HG03097 (cell line): ENCODE data around the gene NUDT16L1.
"Not testable (repeated sequence)": the region's sequence is repeated elsewhere in the genome, so short reads cannot be mapped to it uniquely, and the experiment has no call there.

Source experiments
- ATAC-seq: cut with Tn5 transposase; IDR thresholded peaks from one replicate; pipeline ENCODE4 v1.9.1; 2021; ENCODE audit not compliant: unreplicated experiment, low FRiP score

The NUDT16L1 gene

DNA sequence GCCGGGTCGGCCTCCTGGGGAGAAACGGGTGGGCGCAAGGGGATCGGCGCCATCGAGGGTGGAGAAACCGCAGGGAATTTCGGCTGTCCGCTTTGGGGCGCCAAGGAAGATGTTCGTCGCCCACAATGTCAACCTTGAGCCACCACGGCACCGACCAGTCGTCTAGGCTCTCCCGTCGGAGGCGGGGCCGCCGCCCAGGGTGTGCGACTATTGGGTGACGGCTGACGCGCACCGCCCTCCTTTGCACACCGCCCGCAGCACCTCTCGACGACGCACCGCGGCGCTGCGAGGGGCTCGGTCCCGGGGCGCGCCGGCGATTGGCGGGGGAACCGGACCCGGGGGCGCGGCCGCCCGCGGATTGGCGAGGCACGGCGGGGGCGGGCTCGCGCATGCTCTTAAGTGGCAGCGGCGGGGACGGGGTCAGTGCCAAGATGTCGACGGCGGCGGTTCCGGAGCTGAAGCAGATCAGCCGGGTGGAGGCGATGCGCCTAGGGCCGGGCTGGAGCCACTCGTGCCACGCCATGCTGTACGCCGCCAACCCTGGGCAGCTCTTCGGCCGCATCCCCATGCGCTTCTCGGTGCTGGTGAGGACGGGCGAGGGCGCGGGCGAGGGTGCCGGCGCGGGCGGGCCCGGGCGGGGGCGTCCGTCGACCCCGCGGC is at the start of gene NUDT16L1:
TSS of gene NUDT16L1 (plus strand) at position 267 of the 660 bp plus-strand sequence. CDS start at position 432, 165 bp downstream.
- peak; percentile 86 for ATAC-seq

DNA sequence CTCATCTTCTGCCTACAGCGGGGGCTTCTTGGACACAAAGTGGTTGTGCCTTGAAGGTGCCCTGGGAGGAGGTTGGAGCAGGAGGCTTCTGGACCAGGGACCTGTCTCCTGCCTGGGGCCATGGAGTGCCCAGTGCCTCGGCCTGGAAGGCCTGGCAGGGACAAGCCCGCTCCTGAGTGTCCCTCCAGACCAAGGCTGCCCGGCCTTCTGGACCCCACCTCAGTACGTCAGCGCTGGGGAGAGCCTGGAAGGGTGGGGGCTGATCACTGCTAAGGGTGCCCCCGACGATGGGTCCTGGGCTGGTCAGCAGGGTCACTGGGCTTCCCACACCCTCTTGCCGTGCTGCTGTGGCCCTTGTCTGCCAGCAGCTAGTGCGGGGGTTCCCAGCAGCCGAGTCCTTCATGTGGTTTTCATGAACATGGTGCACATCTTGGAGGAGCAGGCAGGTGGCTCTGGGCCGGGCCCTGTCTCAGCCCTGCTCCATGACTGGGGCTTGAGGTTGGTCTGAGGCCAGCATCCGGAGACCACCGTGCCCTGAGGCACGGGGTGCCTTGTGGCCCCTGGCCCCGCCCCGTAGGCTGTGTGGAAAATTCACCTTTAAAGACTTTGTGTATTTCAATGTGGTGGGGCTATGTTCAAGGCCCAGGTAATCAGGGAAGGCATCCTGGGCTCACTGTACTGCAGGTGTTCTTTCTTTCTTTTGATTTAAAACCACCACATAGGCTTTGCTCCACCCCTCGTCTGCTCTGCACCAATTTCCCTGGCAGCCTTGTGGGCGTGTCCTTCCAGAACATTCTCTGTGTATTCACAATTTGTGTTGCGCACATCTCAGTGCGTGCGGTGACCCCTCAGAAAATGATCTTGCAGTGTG is 46.4 kb upstream of the NUDT16L1 start:
- ATAC-seq = no peak

DNA sequence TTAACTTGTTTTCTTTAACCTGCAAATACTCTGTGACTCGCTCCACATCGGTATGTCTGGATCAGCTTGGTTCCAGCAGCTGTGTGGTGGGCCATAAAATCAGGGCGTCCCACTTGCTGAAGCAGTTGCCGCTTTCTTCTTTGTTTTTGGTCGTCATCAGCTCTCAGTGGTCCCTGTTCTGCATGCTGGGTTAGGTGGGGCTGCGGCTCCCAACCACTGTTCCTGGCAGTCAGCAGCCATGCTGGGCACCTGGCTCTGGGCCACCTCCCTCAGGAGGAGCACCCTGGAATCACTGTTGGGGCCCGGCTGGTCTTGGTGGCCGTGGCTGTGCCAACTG is 45.8 kb upstream of the NUDT16L1 start:
- no peak for ATAC-seq

DNA sequence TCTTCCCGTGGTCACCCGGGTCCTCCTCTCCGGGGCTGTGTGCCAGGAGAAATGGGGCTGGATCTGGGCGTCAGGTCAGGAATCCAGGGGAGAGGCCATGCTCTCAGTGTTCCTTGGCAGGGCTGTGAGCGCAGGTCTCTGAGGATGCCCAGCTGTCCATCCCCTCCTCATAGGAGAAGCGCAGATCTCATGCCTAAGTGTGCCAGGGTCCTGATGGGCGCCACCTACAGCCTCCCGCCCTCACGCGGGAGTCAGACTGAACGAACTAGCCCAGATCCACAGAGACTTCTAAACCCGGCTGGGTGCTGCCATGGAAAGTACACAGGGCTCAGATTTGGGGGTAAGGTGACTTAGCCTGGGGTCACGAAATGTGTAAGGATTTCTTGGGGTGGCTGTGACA is 44.4 kb upstream of the NUDT16L1 start:
- no peak for ATAC-seq

DNA sequence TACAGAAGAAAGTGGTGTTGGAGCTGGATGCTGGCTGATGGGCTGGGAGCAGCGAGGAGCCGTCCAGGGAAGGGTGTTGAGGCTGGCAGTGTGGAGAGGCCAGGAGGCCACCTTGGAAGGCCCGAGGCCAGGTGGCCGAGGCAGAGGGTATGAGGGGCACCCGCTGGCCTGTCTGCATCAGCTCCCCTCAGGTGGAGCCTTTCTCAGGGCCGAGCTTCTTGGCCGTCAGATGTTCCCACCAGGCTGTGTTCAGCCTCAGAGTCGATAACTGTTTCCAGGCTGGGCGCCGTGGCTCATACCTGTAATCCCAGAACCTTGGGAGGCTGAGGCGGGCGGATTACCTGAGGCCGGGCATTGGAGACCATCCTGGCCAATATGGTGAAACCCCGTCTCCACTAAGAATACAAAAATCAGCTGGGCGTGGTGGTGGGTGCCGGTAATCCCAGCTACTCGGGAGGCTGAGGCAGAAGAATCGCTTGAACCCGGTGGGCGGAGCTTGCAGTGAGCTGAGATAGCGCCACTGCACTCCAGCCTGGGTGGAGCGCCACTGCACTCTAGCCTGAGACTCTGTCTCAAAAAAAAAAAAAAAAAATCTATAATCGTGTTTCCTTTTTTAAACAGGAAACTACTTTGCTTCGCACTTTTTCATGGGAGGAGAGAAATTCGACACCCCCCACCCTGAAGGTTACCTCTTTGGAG is 43.5 kb upstream of the NUDT16L1 start:
- no peak for ATAC-seq

DNA sequence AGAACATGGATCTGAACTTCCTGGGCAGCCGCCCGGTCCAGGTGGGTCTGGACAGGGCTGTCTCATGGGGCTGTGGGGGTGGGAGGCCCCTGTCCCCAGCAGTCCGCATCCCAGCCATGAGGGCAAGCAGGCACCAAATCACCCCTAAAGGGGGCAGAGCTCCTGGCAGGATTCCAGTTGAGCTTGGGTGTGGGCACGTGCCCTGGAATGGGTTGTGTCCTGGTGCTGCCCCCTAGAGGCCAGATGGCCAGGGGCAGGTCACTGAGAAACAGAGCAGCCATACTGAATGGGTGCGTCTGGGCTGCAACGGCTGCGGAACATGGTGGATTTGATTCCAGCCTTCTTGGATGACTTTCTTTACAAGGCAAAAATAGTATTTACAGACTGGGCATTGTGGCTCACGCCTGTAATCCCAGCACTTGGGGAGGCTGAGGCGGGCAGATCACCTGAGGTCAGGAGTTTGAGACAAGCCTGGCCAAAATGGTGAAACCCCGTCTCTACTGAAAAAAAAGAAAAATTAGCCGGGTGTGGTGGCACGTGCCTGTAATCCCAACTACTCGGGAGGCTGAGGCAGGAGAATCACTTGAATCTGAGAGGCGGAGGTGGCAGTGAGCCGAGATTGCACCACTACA is 42.8 kb upstream of the NUDT16L1 start:
- not testable (repeated sequence) for ATAC-seq

DNA sequence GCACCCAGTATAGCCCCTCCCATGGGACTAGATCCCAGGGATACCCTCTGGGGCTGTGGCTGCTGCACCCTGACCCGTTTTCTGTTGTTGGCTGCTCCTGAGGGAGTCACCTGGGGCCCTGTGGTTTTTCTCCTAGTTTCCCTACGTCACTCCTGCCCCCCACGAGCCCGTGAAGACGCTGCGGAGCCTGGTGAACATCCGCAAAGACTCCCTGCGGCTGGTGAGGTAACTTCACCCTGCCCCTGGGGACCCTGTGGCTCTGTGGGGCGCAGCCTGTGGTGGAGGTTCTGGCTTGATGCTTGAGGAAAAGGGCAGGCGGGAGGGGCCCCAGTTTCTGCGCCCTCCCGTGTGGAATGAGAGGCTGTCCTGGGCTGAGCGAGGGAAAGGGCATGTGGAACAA is 41.5 kb upstream of the NUDT16L1 start:
- no peak for ATAC-seq

DNA sequence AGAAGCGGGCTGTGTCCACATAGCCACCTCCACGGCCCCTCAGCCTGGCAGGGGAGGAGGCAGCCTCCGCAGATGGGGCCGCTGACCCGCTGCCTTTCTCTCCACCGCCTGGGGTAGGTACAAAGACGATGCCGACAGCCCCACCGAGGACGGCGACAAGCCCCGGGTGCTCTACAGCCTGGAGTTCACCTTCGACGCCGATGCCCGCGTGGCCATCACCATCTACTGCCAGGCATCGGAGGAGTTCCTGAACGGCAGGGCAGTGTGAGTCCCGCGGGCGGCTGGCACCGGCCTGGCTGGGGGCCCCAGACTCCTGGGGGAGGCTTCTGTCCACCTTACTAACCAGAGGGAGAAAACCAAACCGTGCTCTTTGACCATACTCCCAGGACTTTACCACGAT is 40.8 kb upstream of the NUDT16L1 start:
- no peak for ATAC-seq

DNA sequence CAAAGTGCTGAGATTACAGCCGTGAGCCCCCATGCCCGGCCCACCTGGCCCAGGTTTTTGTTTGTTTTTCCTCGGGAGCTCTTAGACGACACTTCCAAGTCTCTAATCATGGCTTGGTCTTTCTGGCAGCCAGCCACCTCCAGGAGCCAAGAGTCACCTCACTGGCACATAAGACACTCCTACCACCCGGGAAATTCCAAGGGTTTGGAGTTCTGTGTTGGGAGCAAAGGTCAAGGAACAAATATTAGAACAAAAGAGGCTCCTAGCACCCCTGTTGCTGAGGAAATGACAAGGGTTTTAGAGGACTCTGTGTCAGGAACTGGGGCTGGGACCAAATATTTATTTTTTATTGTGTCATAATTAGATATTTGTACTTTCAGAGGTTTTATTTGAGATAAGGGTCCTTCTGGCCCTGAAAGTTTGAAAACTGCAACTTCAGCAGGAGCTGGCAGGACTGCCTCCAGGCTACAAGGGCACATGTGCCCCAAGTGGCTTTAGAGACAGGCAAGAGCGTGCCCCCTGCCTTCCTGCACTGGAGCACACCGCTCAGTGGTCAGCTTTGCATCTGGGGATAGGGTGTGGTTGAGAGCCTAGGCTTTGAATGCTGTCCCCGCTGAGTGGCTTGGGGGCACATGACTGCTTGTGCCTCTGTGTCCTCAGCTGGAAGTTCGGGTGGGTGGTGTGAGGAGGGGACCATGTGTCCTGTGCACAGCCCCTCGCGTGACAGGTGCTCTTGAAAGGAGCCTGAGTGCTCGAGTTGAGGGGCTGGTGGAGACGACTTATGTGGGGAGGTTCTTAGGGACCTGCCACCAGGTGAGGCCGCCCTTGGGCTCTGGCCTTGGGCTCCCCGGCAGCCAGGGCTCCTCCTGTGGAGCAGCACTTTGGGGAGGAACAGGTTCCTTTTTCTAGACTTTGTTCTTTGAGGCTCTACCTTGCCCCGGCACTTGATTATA is 39.1 kb upstream of the NUDT16L1 start:
- ATAC-seq = no peak

DNA sequence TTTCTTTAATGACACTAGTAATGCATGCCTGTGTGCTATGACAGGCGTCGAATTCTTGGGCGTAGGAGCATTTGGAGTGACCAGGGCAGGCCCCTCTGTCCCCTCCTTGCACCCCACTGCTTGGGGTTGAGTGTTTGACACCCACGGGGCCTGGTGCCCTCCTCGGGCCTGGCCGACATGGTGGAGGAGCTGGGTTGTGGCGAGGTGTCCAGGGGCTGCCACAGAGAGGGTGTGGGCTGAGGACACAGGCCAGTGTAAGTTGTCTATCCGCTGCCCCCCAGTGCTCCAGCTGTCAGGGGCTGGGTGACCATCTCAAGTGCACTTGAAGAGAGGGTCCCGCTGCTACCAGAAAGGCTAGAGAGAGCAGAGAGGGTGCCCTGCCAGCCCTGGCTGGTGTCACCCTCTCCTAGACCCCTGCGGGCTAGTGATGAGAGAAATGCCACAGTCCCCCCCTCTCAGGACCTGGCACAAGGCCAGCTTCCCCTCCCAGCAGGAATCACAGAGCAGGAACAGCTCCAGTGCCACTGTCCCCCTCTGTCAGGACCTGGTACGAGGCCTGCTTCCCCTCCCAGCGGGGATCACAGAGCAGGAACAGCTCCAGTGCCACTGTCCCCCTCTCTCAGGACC is 38.3 kb upstream of the NUDT16L1 start:
- no peak for ATAC-seq

DNA sequence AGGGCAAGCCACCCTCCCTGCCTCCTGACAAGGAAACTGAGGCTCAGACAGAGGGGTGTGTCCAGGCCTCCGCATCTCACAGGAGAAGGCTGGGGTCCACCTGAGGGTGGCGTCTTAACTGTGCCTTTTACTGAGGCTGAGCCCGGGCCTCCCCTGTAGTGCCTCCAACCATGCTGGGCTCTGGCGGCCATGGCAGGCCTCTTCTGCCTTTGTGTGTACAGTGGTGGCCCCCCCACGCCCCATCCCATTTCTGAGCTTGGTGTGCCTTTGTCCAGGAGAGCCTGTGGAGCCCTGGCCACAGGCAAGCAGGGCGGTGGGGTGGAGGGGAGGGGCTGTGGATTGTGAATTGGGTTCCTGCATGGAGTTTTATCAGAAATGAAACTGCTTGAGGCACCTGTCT is 37.6 kb upstream of the NUDT16L1 start:
- ATAC-seq = no peak

DNA sequence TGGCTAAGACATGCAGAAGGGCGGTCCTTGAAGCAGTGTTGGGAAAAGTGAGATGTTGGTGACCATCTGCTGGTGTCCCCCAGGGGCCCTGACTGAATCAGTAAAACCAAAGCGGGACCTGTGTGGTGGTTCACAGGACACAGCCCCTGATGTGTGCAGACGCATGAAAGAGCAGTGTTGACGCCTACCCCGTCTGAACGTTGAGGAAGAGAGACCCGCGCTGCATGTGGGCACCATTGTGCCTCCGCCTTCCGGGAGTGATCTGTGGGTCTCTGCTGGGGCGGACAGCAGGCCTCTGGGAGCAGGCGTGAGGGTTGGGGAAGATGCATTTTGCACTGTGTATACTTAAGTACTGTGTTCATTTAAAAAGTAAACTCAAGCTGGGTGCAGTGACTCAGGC is 37.1 kb upstream of the NUDT16L1 start:
- no peak for ATAC-seq

DNA sequence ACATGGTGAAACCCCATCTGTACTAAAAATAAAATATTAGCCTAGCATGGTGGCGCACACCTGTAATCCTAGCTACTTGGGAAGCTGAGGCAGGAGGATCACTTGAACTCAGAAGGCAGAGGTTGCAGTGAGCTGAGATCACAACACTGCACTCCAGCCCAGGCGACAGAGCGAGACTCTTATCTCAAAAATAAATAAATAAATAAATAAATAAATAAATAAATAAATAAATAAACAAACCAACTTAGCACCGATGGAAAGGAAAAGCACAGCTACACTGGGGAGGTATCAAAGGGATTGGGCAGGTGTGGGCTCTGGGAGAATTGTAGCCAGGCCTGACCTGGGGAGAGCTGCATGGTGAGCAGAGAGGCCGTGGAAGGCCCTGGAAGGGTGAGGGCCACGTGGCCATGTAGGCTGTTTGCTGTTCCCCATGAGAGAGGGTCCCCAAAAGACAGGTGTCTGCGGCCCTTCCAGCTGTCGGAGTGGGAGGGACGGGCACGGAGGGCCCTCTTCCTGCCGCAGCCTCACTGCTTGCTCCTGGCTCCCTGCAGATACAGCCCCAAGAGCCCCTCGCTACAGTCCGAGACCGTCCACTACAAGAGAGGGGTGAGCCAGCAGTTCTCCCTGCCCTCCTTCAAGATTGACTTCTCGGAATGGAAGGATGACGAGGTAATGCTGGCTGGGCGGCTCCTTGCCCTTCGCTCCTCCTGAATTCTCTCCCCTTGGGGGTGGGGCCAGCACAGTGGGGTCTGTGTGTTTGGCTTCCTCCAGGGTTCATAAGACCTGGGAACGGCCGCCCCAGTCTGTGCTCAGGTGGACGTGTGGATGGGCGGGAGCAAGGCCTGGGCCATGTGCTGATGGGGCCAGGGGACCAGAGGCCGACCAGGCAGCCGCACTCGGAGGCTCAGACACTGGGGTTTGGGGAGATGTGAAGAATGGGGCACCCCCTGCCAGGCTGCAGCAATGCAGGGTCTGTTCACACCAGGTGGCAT is 36.4 kb upstream of the NUDT16L1 start:
- ATAC-seq = no peak

DNA sequence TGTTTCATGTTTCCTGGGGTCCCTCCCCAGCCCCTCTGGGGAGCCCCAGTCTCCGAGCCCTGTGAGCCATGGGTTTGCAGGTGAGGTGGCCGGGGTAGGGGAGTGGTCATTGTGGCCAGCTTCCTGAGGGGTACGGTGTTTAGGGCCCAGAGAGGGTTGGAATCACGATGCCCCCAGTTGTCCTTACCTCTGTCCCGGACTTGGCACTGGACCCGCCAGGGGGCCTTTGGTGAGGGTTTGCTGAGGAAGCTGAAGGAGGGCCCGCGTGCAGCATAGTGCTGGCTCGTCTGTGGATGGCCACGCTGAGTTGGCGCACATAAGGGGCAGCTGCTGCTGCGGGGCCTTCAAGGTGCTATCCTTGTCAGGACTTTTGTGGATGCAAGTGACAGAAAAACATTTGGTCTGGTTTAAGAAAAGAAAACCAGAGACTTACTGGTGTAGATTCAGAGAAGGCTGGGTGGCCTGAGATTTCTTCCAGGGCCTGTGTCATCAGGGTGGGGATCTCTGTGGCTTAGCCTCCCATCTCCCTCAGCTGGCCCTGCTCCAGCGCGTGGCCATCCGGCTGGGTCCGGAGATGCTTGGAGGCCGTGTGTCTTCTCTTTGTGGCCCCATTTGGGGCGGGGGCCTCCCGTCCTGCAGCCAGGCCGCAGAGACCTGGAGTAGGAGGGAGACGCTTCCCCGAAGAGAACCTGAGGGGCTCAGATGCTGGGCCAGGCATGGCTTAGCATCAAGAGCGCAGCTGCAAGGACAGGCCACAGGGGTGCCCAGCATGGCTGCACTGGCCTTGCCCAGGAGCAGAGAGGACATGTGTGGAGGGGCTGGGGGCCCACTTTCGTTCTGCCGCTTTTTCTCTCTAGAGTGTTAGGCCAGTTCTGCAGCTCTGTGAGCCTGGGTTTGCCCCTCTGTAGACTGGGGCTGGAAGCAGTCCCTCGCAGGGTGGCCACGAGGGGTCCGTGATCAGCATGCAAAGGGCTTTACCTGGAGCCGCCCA is 33.7 kb upstream of the NUDT16L1 start:
- no peak for ATAC-seq

DNA sequence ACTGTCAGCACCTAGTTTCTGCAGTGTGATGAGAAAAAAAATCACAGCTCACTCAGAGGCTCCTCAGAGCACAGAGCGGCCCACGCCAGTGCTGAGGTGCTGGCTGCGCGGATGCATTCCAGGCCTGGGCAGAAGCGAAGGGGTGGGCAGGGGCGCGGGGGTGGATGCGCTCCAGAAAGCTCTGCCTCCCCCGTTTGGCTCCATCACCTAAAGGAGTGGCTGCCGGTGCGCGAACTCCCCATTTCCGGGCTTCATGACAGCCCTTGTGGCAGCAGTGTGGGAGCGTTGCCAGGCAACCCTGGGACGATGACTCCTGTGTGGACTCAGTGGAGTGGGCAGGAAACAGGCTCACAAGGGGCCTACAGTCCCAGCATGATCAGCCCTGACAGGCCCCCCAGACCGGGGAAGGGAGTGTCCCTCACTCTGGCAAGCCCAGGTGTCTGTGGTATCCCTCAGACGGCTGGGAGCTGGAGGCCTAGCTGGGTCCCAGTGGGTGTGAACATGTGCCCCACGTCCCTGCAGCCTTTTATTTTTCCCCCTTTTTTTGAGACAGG is 32.8 kb upstream of the NUDT16L1 start:
- ATAC-seq = no peak

DNA sequence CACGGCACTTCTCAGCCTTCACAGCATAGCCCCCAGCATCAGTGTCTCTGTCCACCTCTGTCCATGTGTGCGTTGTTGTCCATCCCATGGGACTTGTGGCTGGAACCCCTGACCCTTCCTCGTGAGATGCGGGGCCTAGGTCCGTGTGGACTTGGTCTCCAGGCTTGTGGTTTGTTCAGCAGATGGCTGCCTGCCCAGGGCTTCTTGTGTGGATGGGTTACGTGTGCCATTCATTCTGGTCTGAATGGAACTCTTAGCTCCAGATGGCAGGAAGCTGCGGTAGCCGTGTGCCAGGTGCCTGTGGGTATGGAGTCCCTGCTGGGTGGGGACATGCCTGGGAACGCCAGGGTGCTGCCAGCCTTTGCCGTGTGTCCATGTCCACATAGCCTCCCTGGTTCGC is 31.7 kb upstream of the NUDT16L1 start:
- ATAC-seq = no peak

DNA sequence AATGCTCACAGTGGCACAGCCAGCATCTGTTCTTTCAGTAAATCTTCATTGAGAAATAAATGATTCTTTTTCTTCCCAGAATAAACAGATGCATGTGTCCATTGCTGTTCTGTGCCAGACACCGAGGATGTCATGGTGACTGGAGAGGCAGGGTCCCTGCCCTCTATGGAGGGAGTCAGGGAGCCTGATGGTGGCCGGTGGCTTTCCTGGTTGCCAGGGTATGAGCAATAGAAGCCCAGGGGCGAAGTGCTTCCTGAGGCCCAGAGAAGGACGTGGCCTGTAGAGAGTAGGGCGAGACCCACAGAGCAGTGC is 29.9 kb upstream of the NUDT16L1 start:
- ATAC-seq = no peak
